ENCODE data around the gene IPO11. TPM values are rescaled to one million over a fixed set of nuclear protein-coding genes. Genes with fewer than 3 reads are reported as not detected.
"Not testable (repeated sequence)": the region's sequence is repeated elsewhere in the genome, so short reads cannot be mapped to it uniquely, and the experiment has no call there.

IPO11 gene
- total RNA-seq, 2 donors from 2014 or later: 46.2 to 49.9 TPM

GRCh38 chr5:62536232-62536631 is 123.7 kb downstream of the IPO11 start:
- DNase-seq (ENCODE audit: low spot score in 2 of 2) (no peak), ATAC-seq (no peak)
- peaks cover 7 to 24% of the 10 kb centered on the region in 2 donors for H3K36me3 Mint-ChIP-seq
- H3K9me3 Mint-ChIP-seq: no peaks in the 10 kb centered on the region
- H3K27ac Mint-ChIP-seq: no peak overlapping the region

- H3K27ac Mint-ChIP-seq: no peak overlapping the region
- peaks cover 7 to 18% of the 10 kb centered on the region in 2 donors for H3K36me3 Mint-ChIP-seq
- ATAC-seq (no peak), DNase-seq (ENCODE audit: low spot score in 2 of 2) (no peak)
- H3K9me3 Mint-ChIP-seq: no peaks in the 10 kb centered on the region
Observed at GRCh38 chr5:62536783-62537182, 124.2 kb downstream of the IPO11 start.

- peaks cover 9 to 21% of the 10 kb centered on the region in 2 donors for H3K36me3 Mint-ChIP-seq
- H3K9me3 Mint-ChIP-seq: no peaks in the 10 kb centered on the region
- ATAC-seq: peak; percentile 95 to 97
- no peak for DNase-seq (ENCODE audit: low spot score in 2 of 2)
- peak overlapping the region; percentile 46 to 70 for H3K27ac Mint-ChIP-seq
Observed at GRCh38 chr5:62538017-62538942, 125.7 kb downstream of the IPO11 start.

GRCh38 chr5:62542720-62543119 is 130.2 kb downstream of the IPO11 start:
- Mint-ChIP-seq H3K9me3 (peaks cover 6 to 7% of the 10 kb centered on the region in 2 donors), H3K27ac (no peak overlapping the region), H3K36me3 (peaks cover 25 to 32% of the 10 kb centered on the region in 2 donors)
- DNase-seq (ENCODE audit: low spot score in 2 of 2) (no peak), ATAC-seq (no peak)

GRCh38 chr5:62547945-62548630 is 135.5 kb downstream of the IPO11 start:
- ATAC-seq (no peak), DNase-seq (ENCODE audit: low spot score in 2 of 2) (no peak)
- Mint-ChIP-seq H3K36me3 (peaks cover 18 to 19% of the 10 kb centered on the region in 2 donors), H3K9me3 (peaks cover 6 to 7% of the 10 kb centered on the region in 2 donors), H3K27ac (peak overlapping the region in 1 of 2 donors; percentile 9)

- DNase-seq (ENCODE audit: low spot score in 2 of 2): no peak
- Mint-ChIP-seq H3K27ac (no peak overlapping the region), H3K9me3 (no peaks in the 10 kb centered on the region), H3K36me3 (no peaks in the 10 kb centered on the region)
- ATAC-seq: no peak
Observed at GRCh38 chr5:62550103-62550502, 137.5 kb downstream of the IPO11 start.

GRCh38 chr5:62555930-62556329 is 143.4 kb downstream of the IPO11 start:
- Mint-ChIP-seq H3K27ac (no peak overlapping the region), H3K36me3 (peaks cover 5 to 6% of the 10 kb centered on the region in 2 donors), H3K9me3 (no peaks in the 10 kb centered on the region)
- DNase-seq (ENCODE audit: low spot score in 2 of 2) (no peak), ATAC-seq (no peak)

GRCh38 chr5:62558941-62559340 is 146.4 kb downstream of the IPO11 start:
- no peaks in the 10 kb centered on the region for H3K9me3 Mint-ChIP-seq
- H3K36me3 Mint-ChIP-seq: peaks cover 5 to 6% of the 10 kb centered on the region in 2 donors
- H3K27ac Mint-ChIP-seq: no peak overlapping the region
- no peak for DNase-seq (ENCODE audit: low spot score in 2 of 2)
- no peak for ATAC-seq

GRCh38 chr5:62560786-62561185 is 148.2 kb downstream of the IPO11 start:
- H3K36me3 Mint-ChIP-seq: peaks cover 20 to 22% of the 10 kb centered on the region in 2 donors
- no peak overlapping the region for H3K27ac Mint-ChIP-seq
- no peak for DNase-seq (ENCODE audit: low spot score in 2 of 2)
- H3K9me3 Mint-ChIP-seq: peaks cover 10% of the 10 kb centered on the region in 2 donors
- ATAC-seq: no peak

GRCh38 chr5:62561896-62562295 is 149.3 kb downstream of the IPO11 start:
- no peak for ATAC-seq
- Mint-ChIP-seq H3K27ac (no peak overlapping the region), H3K36me3 (peaks cover 26 to 30% of the 10 kb centered on the region in 2 donors), H3K9me3 (peaks cover 12 to 14% of the 10 kb centered on the region in 2 donors)
- no peak for DNase-seq (ENCODE audit: low spot score in 2 of 2)

- DNase-seq (ENCODE audit: low spot score in 2 of 2) (no peak), ATAC-seq (no peak)
- H3K9me3 Mint-ChIP-seq: peaks cover 18 to 19% of the 10 kb centered on the region in 2 donors
- peaks cover 25 to 40% of the 10 kb centered on the region in 2 donors for H3K36me3 Mint-ChIP-seq
- H3K27ac Mint-ChIP-seq: no peak overlapping the region
Observed at GRCh38 chr5:62562867-62563266, 150.3 kb downstream of the IPO11 start.

- H3K36me3 Mint-ChIP-seq: peaks cover 35 to 49% of the 10 kb centered on the region in 2 donors
- H3K9me3 Mint-ChIP-seq: peaks cover 21 to 26% of the 10 kb centered on the region in 2 donors
- DNase-seq (ENCODE audit: low spot score in 2 of 2) (no peak), ATAC-seq (no peak)
- H3K27ac Mint-ChIP-seq: no peak overlapping the region
Observed at GRCh38 chr5:62564101-62564500, 151.5 kb downstream of the IPO11 start.

GRCh38 chr5:62565740-62566139 is 153.2 kb downstream of the IPO11 start:
- not testable (repeated sequence) for H3K27ac Mint-ChIP-seq; DNase-seq (ENCODE audit: low spot score in 2 of 2); ATAC-seq
- H3K9me3 Mint-ChIP-seq: peaks cover 21 to 30% of the 10 kb centered on the region in 2 donors
- H3K36me3 Mint-ChIP-seq: peaks cover 37 to 51% of the 10 kb centered on the region in 2 donors

- H3K9me3 Mint-ChIP-seq: peaks cover 21 to 30% of the 10 kb centered on the region in 2 donors
- ATAC-seq: no peak
- no peak overlapping the region for H3K27ac Mint-ChIP-seq
- no peak for DNase-seq (ENCODE audit: low spot score in 2 of 2)
- peaks cover 37 to 51% of the 10 kb centered on the region in 2 donors for H3K36me3 Mint-ChIP-seq
Observed at GRCh38 chr5:62568143-62568542, 155.6 kb downstream of the IPO11 start.

GRCh38 chr5:62568800-62569432 is 156.4 kb downstream of the IPO11 start:
- Mint-ChIP-seq H3K27ac (peak overlapping the region in 1 of 2 donors; percentile 93), H3K9me3 (peaks cover 21 to 30% of the 10 kb centered on the region in 2 donors), H3K36me3 (peaks cover 37 to 51% of the 10 kb centered on the region in 2 donors)
- no peak for DNase-seq (ENCODE audit: low spot score in 2 of 2)
- no peak for ATAC-seq

- Mint-ChIP-seq H3K9me3 (peaks cover 19 to 28% of the 10 kb centered on the region in 2 donors), H3K27ac (peak overlapping the region in 1 of 2 donors; percentile 93), H3K36me3 (peaks cover 35 to 48% of the 10 kb centered on the region in 2 donors)
- DNase-seq (ENCODE audit: low spot score in 2 of 2) (no peak), ATAC-seq (peak; percentile 56 to 96)
Observed at GRCh38 chr5:62569470-62569869, 156.9 kb downstream of the IPO11 start.
